Measurements from ENCODE around the gene RPS27A. TPM values are rescaled to one million over a fixed set of nuclear protein-coding genes. Genes with fewer than 3 reads are reported as not detected.
"Not testable (repeated sequence)": the region's sequence is repeated elsewhere in the genome, so short reads cannot be mapped to it uniquely, and the experiment has no call there.

RPS27A gene
- total RNA-seq, 4 donors from 2014 or later, result 597 to 2,221 (median 1,586) TPM

GRCh38 chr2:55236992-55237543, 4.6 kb downstream of the RPS27A start:
- H3K4me1 ChIP-seq, result peaks cover 16 to 28% (median 21%) of the 10 kb centered on the region in 4 donors
- H3K27me3 ChIP-seq, result no peaks in the 10 kb centered on the region
- no peak overlapping the region for H3K4me3 ChIP-seq
- H3K27ac ChIP-seq (replicated peaks in 1 of 4), result no peak overlapping the region
- intact Hi-C loops (cut with DNase I), result no loop called here
- WGBS, result 84% methylated on average over 2 of the region's 2 CpGs
- no peak for DNase-seq (ENCODE audit: extremely low spot score)
- peaks cover 30 to 80% (median 66%) of the 10 kb centered on the region in 4 donors for H3K36me3 ChIP-seq
- TF ChIP-seq POLR2AphosphoS5 (IDR thresholded peaks at IDR 0.05) (no peak), POLR2A (IDR thresholded peaks at IDR 0.05; ENCODE audit: low read depth) (no peak), EP300 (IDR thresholded peaks at IDR 0.05) (no peak), CTCF (IDR thresholded peaks at IDR 0.05) (no peak)
- H3K9me3 ChIP-seq, result no peaks in the 10 kb centered on the region

- Histone ChIP-seq H3K4me1 (peaks cover 1 to 10% (median 4%) of the 10 kb centered on the region in 4 donors), H3K27me3 (no peaks in the 10 kb centered on the region), H3K36me3 (peaks cover 33 to 92% (median 75%) of the 10 kb centered on the region in 4 donors), H3K9me3 (no peaks in the 10 kb centered on the region), H3K27ac (replicated peaks in 1 of 4) (no peak overlapping the region), H3K4me3 (no peak overlapping the region)
- TF ChIP-seq EP300 (IDR thresholded peaks at IDR 0.05) (no peak), POLR2A (IDR thresholded peaks at IDR 0.05; ENCODE audit: low read depth) (no peak), POLR2AphosphoS5 (IDR thresholded peaks at IDR 0.05) (no peak), CTCF (IDR thresholded peaks at IDR 0.05) (no peak)
- intact Hi-C loops (cut with DNase I), result no loop called here
- no peak for DNase-seq (ENCODE audit: extremely low spot score)
- 56% methylated on average over 4 of the region's 4 CpGs for WGBS
These were observed 7.3 kb downstream of the RPS27A start for GRCh38 chr2:55239656-55240222.

- intact Hi-C loops (cut with DNase I); H3K9me3 ChIP-seq; H3K4me1 ChIP-seq; H3K27ac ChIP-seq (replicated peaks in 1 of 4); DNase-seq (ENCODE audit: extremely low spot score); H3K4me3 ChIP-seq; H3K27me3 ChIP-seq: not testable (repeated sequence)
- H3K36me3 ChIP-seq, result peaks cover 23 to 92% (median 73%) of the 10 kb centered on the region in 4 donors
- WGBS, result 94% methylated on average over 8 of the region's 8 CpGs
These were observed 9.1 kb downstream of the RPS27A start for GRCh38 chr2:55241582-55241981.

GRCh38 chr2:55242617-55243016, 10.1 kb downstream of the RPS27A start:
- Histone ChIP-seq H3K4me1 (no peaks in the 10 kb centered on the region), H3K27ac (replicated peaks in 1 of 4) (no peak overlapping the region), H3K4me3 (no peak overlapping the region), H3K36me3 (peaks cover 19 to 93% (median 78%) of the 10 kb centered on the region in 4 donors), H3K27me3 (no peaks in the 10 kb centered on the region), H3K9me3 (no peaks in the 10 kb centered on the region)
- intact Hi-C loops (cut with DNase I), result no loop called here
- DNase-seq (ENCODE audit: extremely low spot score), result no peak
- TF ChIP-seq EP300 (IDR thresholded peaks at IDR 0.05), result no peak
- no peak for TF ChIP-seq CTCF (IDR thresholded peaks at IDR 0.05)
- TF ChIP-seq POLR2AphosphoS5 (IDR thresholded peaks at IDR 0.05), result no peak
- TF ChIP-seq POLR2A (IDR thresholded peaks at IDR 0.05; ENCODE audit: low read depth), result no peak
- 79% methylated on average over 1 of the region's 1 CpG for WGBS

GRCh38 chr2:55245411-55245810, 12.9 kb downstream of the RPS27A start:
- H3K36me3 ChIP-seq, result peaks cover 19 to 97% (median 74%) of the 10 kb centered on the region in 4 donors

More at GRCh38 chr2:55245411-55245810, 12.9 kb downstream of the RPS27A start:
- 89% methylated on average over 5 of the region's 5 CpGs for WGBS
- Histone ChIP-seq H3K27ac (replicated peaks in 1 of 4) (no peak overlapping the region), H3K27me3 (no peaks in the 10 kb centered on the region), H3K4me1 (no peaks in the 10 kb centered on the region), H3K4me3 (no peak overlapping the region), H3K9me3 (no peaks in the 10 kb centered on the region)
- no peak for DNase-seq (ENCODE audit: extremely low spot score)
- TF ChIP-seq POLR2AphosphoS5 (IDR thresholded peaks at IDR 0.05), result no peak
- no peak for TF ChIP-seq EP300 (IDR thresholded peaks at IDR 0.05)
- TF ChIP-seq POLR2A (IDR thresholded peaks at IDR 0.05; ENCODE audit: low read depth), result no peak
- no peak for TF ChIP-seq CTCF (IDR thresholded peaks at IDR 0.05)
- intact Hi-C loops (cut with DNase I), result no loop called here
